Adipose tissue (tissue), 3 donors: ENCODE data around the gene AURKB. TPM values are rescaled to one million over a fixed set of nuclear protein-coding genes. Genes with fewer than 3 reads are reported as not detected.

Experiments
- H3K27ac ChIP-seq: one replicate; pipeline ENCODE4 v1.5.1; 2013; ENCODE audit warnings: low read depth, low read length
- WGBS, 3 donors: extraction: QIAGEN DNeasy Blood & Tissue Kit; methylation state at CpG; one replicate each; pipeline ENCODE4 v1.1.7; 2013; 5-methylcytosine and 5-hydroxymethylcytosine counted together
- polyA plus RNA-seq, 3 donors: library from polyadenylated mRNA; stranded (reverse); fragments of 200-250 nt; gene quantifications; one replicate each; pipeline ENCODE4 v1.2.3, GENCODE V29; 2013
- donor health status: healthy with polysubstance abuse.
- donor health status: Bipolar disorder and iron deficiency.
- donor health status: healthy.

The AURKB gene
- polyA plus RNA-seq, 3 donors = 0.52 to 2.5 (median 0.56) TPM

DNA sequence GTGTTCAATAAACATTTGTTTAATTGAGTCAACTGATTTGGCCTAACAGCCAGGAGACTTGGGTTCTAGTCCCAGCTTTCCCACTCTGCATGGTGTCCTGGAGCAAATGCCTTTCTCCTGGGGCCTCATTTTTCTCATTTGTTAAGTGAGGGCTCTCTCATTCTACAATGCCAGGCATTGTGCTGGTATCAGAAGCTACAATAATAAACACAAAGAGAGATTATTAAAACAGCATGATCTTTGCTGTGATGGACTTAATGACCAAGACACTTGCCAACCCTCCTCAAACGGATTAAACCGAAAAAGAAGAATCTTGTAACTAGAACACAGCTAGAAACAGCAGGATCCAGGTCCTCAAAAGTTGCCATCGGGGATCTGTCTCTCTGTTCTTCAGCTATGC lies 42.8 kb downstream of the AURKB start:
- 79 to 88% (median 88%) methylated on average over 3 of the region's 3 CpGs for WGBS, 3 donors
- H3K27ac ChIP-seq = no peak overlapping the region

DNA sequence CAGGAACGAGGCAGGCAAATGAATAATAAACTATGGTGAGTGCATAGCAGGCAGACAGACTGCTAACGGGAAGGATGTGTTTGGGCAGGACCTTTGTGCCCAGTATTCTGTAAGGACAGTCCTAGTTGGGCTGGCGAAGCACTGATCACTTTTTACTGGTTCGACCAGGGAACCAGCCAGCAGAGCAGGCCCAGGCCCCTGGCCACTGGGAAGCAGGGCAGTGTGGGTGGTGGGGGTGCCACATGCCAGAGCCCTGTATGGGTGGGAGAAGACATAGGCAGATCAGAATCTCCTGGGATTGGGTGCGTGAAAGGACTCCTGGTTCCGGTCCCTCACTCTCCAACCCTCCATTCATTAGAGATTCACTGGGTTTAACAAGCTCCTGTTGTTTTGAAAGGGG lies 43.6 kb downstream of the AURKB start:
- 93 to 95% (median 94%) methylated on average over 6 of the region's 6 CpGs for WGBS, 3 donors
- H3K27ac ChIP-seq = no peak overlapping the region

DNA sequence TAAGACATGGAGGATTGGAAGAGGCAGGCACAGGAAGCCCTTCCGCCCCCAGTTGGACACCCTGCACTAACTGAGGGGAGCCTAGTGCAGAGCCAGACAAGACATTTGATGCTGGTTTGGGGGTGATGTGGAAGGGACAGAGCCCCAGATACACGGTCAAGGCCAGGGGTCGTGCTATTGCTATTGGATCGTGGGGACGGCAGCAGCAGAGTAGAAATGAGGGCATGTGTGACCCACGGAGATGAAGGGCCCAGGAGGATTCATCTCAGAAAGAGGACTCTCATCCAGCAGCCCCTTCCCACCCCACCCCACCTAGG lies 45.6 kb downstream of the AURKB start:
- H3K27ac ChIP-seq = no peak overlapping the region
- 72 to 80% (median 79%) methylated on average over 6 of the region's 6 CpGs for WGBS, 3 donors

DNA sequence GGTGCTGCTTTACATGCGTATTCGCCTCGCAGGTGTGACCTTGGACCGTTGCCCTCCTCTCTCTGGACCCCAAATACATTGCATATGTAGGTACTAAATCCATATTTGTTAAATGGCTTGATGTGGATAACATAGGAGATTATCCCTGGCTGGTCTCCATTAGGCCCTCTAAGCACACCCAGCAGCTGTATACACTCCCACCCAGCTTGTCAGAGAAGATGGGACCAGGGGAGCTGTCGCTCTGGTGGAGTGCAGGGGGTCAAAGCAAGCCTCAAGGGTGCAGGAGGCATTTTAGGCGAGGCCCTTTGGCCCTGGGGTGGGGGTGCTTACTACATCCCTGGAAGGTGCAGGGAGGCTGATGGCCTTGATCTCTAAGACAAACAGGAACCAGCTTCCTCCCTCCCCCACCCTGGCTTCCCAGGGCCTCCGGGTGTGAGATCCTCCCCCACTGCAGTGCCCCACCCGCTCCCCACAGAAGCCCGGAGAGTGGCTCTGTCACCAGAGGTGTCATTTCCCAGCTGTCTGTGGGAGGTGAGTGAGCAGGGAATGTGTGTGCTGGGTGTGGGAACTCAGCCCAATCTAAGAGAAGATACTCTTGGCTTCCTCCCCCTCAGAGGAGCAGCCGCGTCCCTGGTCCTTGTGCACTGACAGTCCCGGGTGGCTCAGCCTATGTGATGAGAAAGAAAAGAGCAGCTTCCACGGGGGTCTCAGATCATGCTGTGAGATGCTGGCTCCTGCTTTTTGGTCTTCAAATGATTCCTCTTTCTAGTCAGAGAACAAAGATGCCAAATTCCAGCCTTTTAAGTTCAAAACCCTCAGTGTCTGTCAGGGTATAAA lies 46.2 kb downstream of the AURKB start:
- H3K27ac ChIP-seq = no peak overlapping the region
- WGBS, 3 donors = 18 to 23% (median 19%) methylated on average over 13 of the region's 13 CpGs

DNA sequence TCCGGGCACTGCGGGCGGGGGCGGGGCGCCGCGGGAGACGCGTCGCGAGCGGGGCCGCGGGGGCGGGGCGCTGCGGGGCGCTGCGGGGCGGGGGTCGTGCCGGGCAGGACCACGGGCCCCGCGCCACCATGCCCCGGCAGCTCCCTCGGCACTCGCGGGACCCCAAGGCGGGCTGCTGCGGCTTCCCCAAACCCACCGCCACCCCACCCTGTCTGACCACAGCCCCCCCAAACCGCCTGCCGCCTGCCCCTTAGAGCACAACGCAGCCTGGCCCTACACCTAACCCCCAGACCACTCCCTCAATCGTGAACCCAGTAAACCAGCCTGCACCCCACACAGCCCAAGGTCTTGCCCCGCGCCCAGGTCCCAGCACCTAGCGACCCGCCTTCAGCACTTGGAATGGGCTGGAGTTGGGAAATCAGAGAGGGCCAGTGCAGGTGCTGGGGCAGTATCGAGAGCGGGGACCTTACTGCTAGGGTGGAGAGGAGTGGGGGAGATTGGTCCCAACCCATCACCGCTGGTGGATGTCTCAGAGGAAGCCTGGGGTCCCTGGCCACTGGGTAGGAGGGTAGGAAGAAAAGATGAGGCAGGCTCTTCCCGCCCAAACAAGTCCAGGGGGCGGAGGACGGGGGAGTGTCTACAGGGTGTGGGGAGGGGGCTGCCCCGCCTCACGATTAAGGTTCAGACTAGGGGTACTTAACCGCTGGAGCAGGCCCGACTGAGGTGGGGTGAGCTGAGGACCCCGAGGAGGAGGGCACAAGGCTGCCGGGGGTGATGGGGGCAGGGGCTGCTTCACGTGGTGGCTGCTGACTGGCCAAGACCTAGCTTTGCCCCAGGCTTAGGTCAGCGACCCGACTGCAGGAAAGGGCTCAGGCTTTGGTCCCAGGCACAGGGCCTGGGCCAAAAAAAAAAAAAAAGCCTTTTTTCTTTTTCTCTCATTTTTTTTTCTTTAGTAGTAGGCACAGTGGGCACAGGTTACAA lies 47.1 kb downstream of the AURKB start:
- WGBS, 3 donors = 12 to 18% (median 13%) methylated on average over 23 to 40 of the region's 55 CpGs
- H3K27ac ChIP-seq = peak overlapping the region; percentile 68

DNA sequence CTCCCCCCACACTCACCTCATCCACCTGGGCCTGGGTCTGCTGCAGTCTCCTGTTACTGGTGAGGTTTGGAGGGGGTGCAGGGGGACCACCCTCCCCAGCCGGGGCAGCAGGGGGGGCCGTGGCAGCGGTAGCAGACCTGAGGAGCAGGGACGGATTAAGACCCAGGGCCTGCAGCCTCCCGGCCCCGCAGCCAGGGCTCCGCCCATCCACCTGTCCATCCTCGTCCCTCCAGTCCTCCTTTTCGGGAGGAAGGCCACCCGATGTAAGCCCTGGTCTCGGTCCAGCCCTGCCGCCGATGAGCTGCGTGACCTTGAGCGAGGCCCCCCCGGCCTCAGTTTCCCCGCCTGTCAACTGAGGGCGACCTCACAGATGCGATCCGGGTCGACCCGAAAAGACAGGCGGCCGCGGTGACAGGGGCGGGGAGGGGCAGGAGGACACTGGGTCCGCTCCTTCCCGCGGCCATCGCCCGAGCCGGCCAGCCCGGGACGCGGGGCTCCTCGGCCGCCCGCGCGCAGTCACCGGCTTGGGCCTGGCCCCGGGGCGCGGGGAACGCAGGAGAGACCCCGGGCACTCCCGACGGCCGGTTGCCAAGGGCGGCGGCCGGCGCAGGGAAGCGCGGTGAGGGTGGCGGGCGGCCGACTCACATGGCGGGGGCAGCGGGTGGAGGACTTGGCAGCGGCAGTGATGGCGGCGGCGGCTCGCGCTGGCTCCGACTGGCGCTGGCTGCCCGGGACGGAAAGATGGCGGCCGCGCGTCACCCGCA lies 48.0 kb downstream of the AURKB start, which contains the start of gene VAMP2:
VAMP2 (minus strand) TSS at position 716 of the 764 bp plus-strand sequence; CDS start at position 647, 69 bp downstream.
- 0 to 1% (median 0%) methylated on average over 48 to 62 of the region's 75 CpGs for WGBS, 3 donors
- peak within 1 kb of the TSS; percentile 68 for H3K27ac ChIP-seq

DNA sequence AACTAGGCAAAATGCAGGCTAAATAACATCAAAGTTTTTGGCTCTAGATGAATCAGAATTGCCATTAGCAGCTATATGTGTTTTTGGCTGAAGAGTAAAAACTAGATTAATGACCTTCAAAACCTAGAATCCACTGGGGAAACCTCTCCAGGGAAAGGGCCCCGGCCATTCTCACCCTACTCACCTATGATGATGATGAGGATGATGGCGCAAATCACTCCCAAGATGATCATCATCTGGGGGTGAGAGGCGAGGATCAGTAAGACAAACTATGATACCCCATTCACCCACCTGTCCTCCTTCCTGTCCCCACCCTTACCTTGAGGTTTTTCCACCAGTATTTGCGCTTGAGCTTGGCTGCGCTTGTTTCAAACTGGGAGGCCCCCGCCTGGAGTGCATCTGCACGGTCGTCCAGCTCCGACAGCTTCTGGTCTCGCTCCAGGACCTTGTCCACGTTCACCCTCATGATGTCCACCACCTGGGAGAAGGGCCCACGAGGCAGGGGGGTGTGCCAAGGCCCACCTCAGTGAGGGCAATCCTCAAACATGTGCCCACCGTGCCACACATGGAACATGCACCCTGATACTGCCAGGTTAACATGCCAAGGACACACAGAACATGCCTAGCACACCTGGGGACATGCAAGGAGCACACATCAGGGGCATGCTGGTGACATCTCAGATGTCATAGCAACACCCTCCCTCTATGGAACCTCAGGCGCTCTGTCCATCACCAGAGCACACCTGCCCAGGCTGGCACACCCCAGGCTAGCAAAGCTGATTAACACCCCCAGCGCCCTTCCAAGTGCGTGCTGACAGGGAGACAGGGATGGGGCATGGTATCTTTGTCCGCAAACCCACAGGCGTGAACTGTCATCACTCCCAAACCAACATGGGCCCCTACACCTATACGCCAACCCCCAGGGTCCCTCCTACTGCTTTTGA lies 48.8 kb downstream of the AURKB start:
- 40 to 59% (median 58%) methylated on average over 19 of the region's 19 CpGs for WGBS, 3 donors
- peak overlapping the region; percentile 68 for H3K27ac ChIP-seq

DNA sequence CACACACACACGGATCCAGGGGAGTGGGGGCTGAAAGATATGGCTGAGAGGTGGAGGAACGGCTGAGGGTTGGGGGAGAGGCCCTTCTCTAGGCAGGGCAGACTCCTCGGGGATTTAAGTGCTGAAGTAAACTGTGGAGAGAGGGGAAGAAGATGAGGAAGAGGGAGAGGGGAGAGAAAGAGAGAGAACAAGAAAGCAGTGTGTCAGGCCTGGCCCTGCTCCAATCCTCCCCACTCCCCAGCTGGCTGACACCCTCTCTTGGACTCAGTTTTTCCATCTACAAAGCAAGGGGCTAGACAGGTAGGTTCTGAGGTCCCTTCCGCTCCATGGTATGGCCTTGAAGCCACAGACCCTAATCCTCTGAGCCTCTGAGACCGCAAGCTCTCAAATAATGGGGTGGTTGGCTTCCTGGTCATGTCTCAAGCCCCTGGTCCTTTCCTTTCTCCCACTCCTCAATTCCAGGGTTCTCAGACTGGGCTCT lies 49.6 kb downstream of the AURKB start:
- no peak overlapping the region for H3K27ac ChIP-seq
- 48 to 55% (median 53%) methylated on average over 5 of the region's 5 CpGs for WGBS, 3 donors

DNA sequence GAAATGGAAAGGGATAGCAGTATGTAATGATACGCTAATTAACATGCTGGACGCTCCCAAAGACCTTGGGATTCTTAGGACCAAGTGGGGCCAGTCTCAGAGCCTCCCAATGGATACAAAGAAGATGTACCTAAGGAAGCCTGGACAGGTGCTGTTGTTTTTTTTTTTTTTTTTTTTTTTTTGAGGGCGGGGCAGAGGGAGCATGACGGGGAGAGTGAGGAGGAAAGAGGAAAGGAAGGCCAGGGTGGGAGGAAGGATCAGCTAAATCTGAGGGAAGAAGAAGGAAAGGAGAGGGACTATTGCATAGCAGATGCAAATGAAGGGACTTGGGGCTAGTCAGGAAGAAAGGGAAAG lies 50.2 kb downstream of the AURKB start:
- 55 to 73% (median 62%) methylated on average over 3 to 4 of the region's 4 CpGs for WGBS, 3 donors
- no peak overlapping the region for H3K27ac ChIP-seq

DNA sequence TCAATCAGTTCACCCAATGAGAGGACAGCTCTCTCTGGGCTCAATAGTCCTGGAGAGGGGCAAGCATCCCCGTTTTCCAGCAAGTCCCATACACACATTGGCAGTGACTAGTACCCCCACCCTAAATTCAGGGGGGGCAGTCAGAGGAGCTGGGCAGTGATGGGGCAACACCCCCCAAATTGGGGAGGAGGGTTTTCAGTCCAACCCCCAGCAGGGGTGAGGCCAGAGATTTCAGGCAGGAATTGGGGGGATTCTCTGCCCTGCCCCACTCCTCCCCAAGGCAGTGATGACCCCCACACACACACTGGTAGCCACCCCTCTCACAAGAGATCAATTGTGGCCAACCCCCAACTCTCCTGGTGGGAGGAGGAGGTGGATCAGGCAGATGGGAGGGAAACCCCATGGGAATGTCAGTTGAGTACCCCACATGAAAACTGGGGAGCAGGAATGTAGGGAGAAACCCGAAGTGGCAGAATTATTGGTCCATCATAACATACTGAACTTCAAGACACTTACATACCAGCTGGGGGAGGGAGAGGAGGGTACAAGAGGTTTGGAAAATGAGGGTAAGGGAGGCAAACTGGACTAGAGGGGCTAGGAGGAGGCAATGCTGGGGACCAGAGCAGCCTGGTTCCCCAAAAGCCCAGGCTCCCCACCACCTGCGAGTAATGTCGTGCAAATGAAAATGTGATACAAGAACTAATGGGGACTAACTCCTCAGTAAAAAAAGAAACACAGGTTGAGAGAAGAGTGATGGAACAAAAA lies 50.7 kb downstream of the AURKB start:
- 77 to 81% (median 80%) methylated on average over 4 of the region's 4 CpGs for WGBS, 3 donors
- H3K27ac ChIP-seq = no peak overlapping the region

DNA sequence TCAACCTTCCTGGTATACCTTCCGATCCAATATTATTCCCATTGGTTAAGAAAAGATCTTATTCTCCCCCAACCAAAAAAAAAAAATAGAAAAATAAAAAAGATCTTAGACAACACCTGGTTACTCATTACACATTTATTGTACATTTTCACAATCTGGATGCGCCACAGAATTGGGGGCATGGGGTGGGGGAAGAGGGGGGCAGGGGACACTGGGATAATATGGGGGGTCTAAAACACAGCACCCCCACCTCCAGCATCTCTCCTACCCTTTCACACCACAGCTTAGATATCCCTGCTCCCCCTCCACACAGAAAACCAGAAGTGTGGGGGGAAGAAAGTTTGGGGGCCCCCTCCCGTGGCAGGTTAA lies 51.4 kb downstream of the AURKB start:
- no peak overlapping the region for H3K27ac ChIP-seq
- WGBS, 3 donors = 54 to 64% (median 60%) methylated on average over 3 of the region's 3 CpGs

DNA sequence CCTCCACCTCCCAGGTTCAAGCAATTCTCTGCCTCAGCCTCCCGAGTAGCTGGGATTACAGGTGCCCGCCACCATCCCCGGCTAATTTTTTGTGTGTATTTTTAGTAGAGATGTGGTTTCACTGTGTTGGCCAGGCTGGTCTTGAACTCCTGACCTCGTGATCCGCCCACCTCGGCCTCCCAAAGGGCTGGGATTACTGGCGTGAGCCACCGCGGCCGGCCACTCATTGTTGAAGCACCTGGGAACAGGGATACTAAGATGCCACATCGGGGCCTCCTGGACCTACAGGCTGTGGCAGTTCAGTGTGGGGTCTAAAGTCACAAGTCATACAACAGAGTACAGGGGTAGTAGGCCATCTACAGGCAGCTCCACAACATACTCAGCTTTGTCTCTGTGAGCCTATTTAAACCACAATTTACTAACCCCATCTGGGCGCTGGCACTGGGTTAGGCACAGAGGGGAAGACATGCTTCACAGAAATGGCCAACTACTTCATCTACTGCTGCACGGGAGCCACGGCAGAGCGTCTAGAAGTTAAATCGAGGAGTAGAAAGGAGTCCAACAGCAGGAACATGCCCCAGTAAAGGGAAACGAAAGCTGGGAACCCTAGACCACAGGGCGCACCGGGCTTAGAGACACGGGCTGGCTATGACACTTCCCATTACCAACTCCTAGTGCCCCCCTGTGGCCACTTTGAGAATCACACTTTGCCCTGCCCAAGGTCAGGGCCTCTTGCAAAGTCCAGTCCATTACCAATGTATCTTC lies 51.9 kb downstream of the AURKB start:
- no peak overlapping the region for H3K27ac ChIP-seq
- 39 to 46% (median 42%) methylated on average over 20 of the region's 20 CpGs for WGBS, 3 donors

DNA sequence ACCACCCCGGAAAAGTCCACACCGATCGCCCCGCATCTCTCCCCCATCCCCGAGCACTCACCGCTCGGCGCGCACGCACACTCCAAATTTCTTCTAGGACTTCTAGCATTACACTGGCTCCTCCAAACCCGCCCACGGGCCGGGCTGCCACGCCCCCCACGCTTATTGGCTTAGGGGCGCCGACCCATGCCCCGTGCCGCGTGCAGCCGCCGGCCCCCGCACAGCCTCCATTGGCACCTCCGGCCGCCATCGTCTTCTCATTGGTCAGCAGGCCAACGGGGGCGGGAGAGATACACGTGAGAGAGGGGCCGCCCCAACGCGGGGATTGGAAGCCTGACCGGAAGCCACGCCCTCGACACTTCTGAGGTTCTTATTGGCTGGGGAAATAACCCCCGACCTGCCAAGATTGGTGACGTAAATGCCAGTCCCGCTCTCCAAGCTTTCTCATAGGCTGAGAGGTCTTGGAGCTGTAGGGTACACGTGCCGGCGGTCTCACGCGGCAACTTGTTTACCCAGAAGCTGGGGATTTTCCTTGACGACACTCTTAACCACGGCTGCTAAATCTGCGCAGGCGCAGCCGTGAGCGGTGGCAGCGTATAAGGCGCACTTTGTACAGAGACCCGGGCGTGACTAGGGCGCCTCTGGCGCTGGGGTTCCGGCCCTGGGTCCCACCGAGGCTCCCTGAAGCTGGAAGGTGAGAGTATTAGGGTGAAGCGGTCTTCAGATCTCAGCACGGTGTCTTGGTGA lies 54.0 kb downstream of the AURKB start:
- WGBS, 3 donors = 0% methylated on average over 59 of the region's 59 CpGs
- H3K27ac ChIP-seq = peak overlapping the region; percentile 96

DNA sequence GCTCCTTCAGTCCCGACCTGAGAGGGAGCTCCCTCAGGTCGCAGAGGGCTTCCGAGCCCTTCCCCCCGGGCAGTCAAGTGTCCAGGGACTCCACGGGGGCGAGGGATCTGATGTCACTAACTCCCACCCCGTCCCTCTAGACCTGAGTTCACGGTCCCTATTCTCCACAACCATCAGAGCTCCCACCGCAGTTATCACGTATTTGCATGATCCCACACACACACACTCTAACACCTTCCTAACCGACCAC lies 54.5 kb downstream of the AURKB start:
- peak overlapping the region; percentile 90 for H3K27ac ChIP-seq
- WGBS, 3 donors = 0 to 2% (median 2%) methylated on average over 11 of the region's 11 CpGs

DNA sequence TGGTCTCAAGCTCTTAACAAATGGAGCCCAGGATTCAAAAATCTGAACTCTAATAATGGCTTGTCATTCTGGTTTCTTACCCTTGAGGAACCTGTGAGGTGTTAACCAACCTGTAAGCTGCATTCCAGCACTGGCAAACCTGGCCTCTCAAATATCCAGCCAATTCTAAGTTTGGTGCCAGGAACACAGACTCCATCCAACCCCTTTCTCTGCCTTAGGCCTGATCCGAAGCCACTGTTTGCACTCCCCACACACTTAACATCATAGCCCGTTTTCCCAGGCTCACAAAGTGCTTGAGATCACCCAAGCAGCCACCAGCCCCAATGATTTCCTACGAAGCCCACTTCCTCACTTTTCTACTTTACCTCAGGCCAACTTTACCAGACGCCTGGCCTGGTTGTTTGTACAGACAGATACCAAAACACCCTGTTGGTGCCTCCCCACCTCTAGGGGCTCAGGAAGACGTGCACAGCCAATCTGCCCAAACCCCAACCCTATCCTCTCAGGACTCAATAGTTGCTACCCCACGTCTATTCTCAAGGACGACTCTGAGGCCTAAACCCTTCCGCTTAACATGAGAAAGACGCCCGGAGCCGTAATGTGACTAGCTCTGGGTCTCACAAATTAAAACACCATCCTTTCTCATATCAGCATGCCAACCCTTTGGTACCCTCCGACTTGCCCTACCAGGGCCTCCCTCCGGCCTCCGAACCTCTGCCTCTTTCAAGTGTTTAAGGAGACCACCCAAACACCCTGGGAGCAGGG lies 55.0 kb downstream of the AURKB start:
- 10 to 29% (median 29%) methylated on average over 14 of the region's 14 CpGs for WGBS, 3 donors
- H3K27ac ChIP-seq = peak overlapping the region; percentile 90
